Fibroblast of skin of scalp (primary cell): ENCODE data around the gene NDFIP1.

ENCODE experiments used
- DNase-seq: peaks from one replicate; pipeline ENCODE4 v3.0.0-alpha.2; 2013

The NDFIP1 gene

DNA sequence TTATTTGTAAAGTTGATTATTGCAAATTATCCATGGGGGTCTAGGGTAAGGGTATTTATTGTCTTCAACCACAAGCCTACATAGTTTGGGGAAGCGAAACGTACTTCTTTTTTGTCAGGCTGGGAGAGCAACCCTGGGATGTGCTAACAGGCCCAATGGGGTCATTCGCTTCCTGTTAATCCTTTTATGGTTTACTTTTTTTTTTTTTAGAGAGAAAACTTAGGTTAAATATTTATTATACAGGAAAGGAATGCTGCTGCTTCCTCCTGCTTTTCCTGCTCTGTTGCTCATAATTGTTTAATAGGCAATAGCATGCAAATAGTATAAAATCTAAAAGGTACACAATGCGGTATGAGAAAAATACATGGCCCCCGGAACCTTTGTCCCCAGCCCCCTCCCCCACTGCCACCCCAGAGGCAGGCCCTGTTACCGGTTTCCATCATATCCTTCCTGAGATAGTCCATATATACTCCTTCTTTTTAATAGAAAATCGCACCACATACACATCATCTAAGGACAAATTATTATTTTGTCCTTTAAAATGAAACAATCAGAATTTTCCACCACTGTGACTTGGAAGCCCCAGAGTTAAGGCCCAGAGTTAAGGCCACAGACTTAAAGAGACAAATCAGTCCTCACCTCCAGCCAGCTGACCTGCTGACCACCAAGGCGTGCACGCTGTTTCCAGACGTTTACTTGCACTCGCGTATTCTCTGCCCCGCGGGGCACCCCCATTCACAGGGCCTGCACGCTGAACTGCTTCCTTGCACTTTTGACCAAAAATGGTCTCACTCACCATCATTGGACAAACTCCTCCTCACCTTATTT lies 83.9 kb downstream of the NDFIP1 start:
- no peak for DNase-seq

DNA sequence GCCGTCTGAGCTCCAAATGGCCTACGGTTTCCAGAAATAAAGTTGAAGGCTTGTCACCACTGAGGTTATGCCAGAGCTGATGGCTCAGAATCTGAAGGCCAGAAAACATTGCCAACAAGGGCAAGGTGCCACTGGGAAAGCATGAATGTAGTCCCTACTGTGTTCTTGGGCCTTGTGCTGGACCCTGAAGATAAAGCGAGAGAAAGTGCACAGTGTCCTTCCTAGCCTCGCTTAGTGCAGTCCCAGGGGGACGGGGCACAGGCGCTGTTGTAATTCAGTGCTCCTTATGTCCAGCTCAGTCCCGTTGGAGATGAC lies 84.5 kb downstream of the NDFIP1 start:
- no peak for DNase-seq

DNA sequence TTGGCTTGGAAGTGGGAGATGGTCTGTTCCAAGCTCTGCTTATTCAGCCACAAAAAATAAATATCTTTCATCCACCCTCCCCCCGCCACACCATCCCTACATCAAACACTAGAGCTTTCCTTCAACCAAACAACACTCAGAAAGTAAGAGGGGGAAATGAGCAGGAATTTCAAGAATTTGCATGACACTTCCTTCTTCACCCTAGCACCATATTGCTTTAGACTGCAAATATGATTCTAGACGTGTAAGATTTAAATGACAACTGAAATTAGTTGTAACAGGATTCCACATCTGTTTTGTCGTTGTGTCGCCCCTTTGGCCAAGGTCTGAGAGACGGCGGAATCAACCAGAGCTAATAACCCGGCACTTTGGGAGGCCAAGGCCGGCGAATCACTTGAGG lies 88.5 kb downstream of the NDFIP1 start:
- peak; percentile 31 for DNase-seq

DNA sequence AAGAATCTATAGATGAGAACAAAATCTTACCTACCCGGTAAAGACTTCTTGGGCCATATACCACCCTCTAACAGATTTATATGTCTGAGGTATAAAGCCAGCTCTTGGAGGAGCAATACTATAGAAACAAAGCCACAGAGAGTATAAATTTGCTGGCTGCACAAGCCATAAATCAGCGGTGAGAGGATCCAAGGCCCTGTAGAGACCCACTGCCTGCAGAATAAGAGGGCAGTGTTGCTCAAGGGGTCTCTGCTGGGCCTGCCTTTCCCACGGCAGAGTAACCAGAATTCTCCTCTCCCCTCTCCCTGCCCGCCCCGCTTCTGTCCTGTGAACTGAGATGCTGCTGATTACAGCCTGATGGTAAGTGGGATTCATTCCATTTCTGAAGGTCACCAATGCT lies 89.2 kb downstream of the NDFIP1 start:
- no peak for DNase-seq

DNA sequence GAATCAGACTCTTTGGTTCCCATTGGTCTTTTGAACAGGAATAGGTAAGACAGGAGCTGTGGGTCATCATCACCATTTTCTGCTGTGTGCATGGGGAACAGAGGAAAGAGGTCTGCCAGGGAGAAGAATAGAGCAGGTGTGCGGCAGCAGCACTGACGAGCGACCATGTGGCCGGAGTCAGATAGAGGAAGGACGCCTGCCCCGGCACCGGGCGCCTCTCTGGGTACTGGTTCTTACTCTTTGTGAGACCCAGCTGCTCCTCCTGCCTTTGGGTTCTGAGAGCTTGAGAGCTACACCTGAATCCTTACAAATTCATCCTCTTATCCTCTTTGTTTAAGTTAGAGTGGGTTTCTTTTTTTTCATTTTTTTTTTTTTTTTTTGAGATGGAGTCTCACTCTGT lies 90.8 kb downstream of the NDFIP1 start:
- DNase-seq = no peak

DNA sequence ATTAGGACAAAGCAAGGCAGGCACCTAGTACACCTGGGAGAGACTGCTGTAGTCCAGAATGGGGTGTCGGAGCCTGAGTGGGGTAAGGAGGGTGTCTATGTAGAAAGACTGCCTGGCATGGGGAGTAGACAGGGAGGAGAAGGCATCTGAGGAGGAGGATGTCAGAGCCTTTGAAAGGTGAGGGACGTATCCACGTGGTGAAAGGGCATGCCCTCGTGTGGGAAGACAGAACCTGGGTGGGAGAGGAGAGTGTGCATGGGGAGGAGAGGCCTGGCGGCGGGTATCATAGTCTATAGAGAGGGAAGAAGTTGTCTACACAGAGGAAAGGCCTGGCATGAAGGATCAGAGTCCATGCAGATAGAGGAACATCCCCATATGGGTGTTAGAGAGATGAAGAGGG lies 91.8 kb downstream of the NDFIP1 start:
- DNase-seq = no peak

DNA sequence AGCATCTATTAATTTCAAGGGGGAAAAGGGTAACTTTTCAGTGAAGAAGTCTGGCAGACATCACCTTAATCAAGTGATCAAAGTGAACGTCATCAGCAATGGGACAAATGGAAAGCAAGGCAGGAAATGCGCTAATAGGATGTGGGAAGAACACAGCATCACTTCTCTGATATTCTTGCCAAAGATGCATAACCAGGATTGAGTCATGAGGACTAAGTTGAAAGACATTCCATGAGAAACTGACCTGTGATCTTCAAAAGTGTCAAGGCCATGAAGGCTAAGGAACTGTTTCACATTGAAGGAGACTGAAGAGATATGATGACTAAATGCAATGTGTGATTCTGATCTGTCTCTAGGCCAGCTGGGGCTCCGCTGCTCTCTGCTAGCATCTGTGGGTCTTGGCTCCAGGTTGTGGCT lies 92.9 kb downstream of the NDFIP1 start:
- DNase-seq = peak; percentile 75

DNA sequence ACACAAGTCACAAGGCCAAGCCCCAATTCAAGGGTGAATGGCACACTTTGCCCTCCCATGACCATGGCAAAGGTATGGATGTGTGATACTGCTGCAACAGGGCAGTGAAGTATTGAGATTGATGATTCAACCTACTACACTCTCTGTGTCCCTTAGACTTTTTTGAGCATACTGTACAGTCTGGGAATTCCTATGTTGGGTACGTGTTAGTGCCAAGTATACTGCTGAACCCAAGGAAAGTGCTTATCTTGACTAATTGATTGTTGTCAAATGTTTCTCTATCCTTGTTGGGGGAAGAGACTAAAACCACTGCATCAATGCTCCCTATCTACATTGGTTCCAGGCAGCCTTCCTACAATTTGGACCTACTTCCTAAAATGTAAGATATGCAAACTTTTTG lies 93.7 kb downstream of the NDFIP1 start:
- peak; percentile 7 for DNase-seq
